ENCODE results near the gene C12orf60. TPM values are rescaled to one million over a fixed set of nuclear protein-coding genes. Genes with fewer than 3 reads are reported as not detected.

Gene C12orf60
- total RNA-seq, 4 donors from 2014 or later: 0.33 to 2.5 (median 0.73) TPM

- intact Hi-C loops (cut with DNase I): no loop called here
Observed at GRCh38 chr12:14860490-14860889, 57.0 kb downstream of the C12orf60 start.

DNA sequence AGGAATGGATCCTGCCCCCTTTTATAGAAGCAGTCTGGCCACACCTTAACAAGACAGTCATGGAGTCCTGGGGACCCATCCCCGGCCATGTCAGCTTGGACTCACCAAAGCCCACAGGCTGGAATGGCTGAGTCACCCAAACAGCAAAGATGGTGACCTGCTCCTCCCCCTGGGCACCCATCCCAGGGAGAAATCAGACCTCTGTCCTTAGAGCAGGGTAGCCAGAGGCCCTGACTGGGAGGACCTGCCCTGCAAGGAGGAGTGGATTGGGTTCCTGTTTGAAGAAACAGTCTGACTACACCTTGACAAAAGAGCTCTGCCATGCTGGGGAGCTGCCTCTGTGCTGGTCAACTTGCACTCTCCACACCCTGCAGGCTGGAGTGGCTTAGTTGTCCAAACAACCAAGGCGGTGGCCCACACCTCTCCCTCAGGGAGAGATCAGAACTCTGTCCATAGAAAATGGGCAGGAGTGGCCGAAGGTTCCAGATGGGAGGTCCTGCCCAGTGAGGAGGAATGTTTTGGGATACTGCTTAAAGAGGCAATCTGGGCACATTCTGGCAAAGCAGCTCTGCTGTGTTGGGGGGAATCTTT is 65.5 kb downstream of the C12orf60 start:
- WGBS, 2 donors: 67 to 77% methylated on average over 2 to 3 of the region's 3 CpGs

More at GRCh38 chr12:14860490-14860889, 57.0 kb downstream of the C12orf60 start:
- TF ChIP-seq POLR2A (IDR thresholded peaks at IDR 0.05) (no peak), CTCF (IDR thresholded peaks at IDR 0.05) (no peak)
- no peak for DNase-seq
- Histone ChIP-seq H3K27ac (no peak overlapping the region), H3K36me3 (no peaks in the 10 kb centered on the region), H3K27me3 (no peaks in the 10 kb centered on the region), H3K9me3 (no peaks in the 10 kb centered on the region), H3K4me1 (no peaks in the 10 kb centered on the region), H3K4me3 (replicated peaks in 1 of 3) (no peak overlapping the region)

GRCh38 chr12:14871247-14871646 is 67.8 kb downstream of the C12orf60 start:
- Histone ChIP-seq H3K4me1 (peaks cover 3 to 5% of the 10 kb centered on the region in 2 donors), H3K27me3 (no peaks in the 10 kb centered on the region), H3K9me3 (no peaks in the 10 kb centered on the region), H3K4me3 (replicated peaks in 1 of 3) (no peak overlapping the region), H3K36me3 (no peaks in the 10 kb centered on the region), H3K27ac (no peak overlapping the region)
- DNase-seq: no peak
- intact Hi-C loops (cut with DNase I): no loop called here
- TF ChIP-seq POLR2A (IDR thresholded peaks at IDR 0.05) (no peak), CTCF (IDR thresholded peaks at IDR 0.05) (no peak)
- 95 to 100% methylated on average over 1 of the region's 1 CpG for WGBS, 2 donors

More for the DNA sequence above, 65.5 kb downstream of the C12orf60 start:
- no peak for TF ChIP-seq POLR2A (IDR thresholded peaks at IDR 0.05)
- no peak for TF ChIP-seq CTCF (IDR thresholded peaks at IDR 0.05)
- H3K4me1 ChIP-seq: peaks cover 3 to 5% of the 10 kb centered on the region in 2 donors
- H3K27me3 ChIP-seq: no peaks in the 10 kb centered on the region
- H3K27ac ChIP-seq: no peak overlapping the region
- no peak for DNase-seq
- H3K9me3 ChIP-seq: no peaks in the 10 kb centered on the region
- intact Hi-C loops (cut with DNase I): no loop called here
- H3K4me3 ChIP-seq (replicated peaks in 1 of 3): no peak overlapping the region
- H3K36me3 ChIP-seq: no peaks in the 10 kb centered on the region

GRCh38 chr12:14871886-14872285 is 68.4 kb downstream of the C12orf60 start:
- no peak overlapping the region for H3K27ac ChIP-seq
- WGBS, 2 donors: 95 to 97% methylated on average over 1 of the region's 1 CpG

More at GRCh38 chr12:14871886-14872285, 68.4 kb downstream of the C12orf60 start:
- Histone ChIP-seq H3K9me3 (no peaks in the 10 kb centered on the region), H3K4me1 (peaks cover 3 to 5% of the 10 kb centered on the region in 2 donors), H3K36me3 (no peaks in the 10 kb centered on the region), H3K27me3 (no peaks in the 10 kb centered on the region), H3K4me3 (replicated peaks in 1 of 3) (no peak overlapping the region)
- no peak for DNase-seq
- TF ChIP-seq CTCF (IDR thresholded peaks at IDR 0.05) (no peak), POLR2A (IDR thresholded peaks at IDR 0.05) (no peak)
- intact Hi-C loops (cut with DNase I): no loop called here

All from thyroid gland (tissue), 4 donors.